ENCODE results near the gene ERP44. TPM values are rescaled to one million over a fixed set of nuclear protein-coding genes. Genes with fewer than 3 reads are reported as not detected.
"Not testable (repeated sequence)": the region's sequence is repeated elsewhere in the genome, so short reads cannot be mapped to it uniquely, and the experiment has no call there.

Gene ERP44
- total and polyA plus RNA-seq, 7 experiments from 2014 or later = 9.8 to 38.2 (median 16.0) TPM

DNA sequence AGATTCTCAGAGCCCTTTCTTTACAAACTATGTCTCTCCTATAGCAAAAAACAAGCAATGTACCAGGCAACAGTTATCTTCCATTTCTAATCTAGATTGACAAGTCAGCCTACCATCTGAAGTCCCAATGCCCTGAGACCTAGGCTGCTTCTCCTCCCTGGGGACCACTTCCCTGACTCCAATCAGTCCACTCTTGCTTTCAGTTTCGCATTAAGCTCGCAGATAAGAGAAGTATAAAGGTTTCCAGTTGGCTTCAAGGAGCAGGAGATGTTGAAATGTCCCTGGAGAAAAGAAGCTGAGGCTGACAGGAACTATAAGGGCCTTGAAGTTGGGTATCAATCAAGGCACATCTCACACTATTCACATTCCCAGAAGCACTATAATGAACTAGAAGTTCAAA is 32.3 kb downstream of the ERP44 start:
- H3K4me1 ChIP-seq (ENCODE audit: control insufficient read depth in 2 of 2, insufficient read depth in 2 of 2, low read length in 2 of 2) = no peaks in the 10 kb centered on the region
- no peak overlapping the region for H3K4me3 ChIP-seq (ENCODE audit: low read length)
- H3K27me3 ChIP-seq (ENCODE audit: control insufficient read depth in 2 of 2, insufficient read depth in 2 of 2, low read length in 2 of 2) = no peaks in the 10 kb centered on the region
- Mint-ChIP-seq H3K9me3 (peaks cover 0 to 2% (median 0%) of the 10 kb centered on the region in 11 donors), H3K27ac (peak overlapping the region in 2 of 9 donors; percentile 3 to 77), H3K27me3 (no peaks in the 10 kb centered on the region), H3K4me1 (peaks cover 0 to 41% (median 25%) of the 10 kb centered on the region in 7 donors), H3K4me3 (peak overlapping the region in 1 of 10 donors; percentile 0), H3K36me3 (peaks cover 0 to 6% (median 5%) of the 10 kb centered on the region in 5 donors)
- intact Hi-C loops (cut with micrococcal nuclease) = no loop called here
- no peak for DNase-seq
- H3K27ac ChIP-seq (ENCODE audit: low read depth, low read length) = no peak overlapping the region
- POLR2A ChIA-PET = no interaction called here
- H3K36me3 ChIP-seq (ENCODE audit: control insufficient read depth in 2 of 3, insufficient read depth in 3 of 3, low read length in 3 of 3) = no peaks in the 10 kb centered on the region
- no peaks in the 10 kb centered on the region for H3K9me3 ChIP-seq (ENCODE audit: control insufficient read depth in 2 of 3, low read length in 3 of 3)
- CTCF ChIA-PET = no interaction called here
- no peak for ATAC-seq

DNA sequence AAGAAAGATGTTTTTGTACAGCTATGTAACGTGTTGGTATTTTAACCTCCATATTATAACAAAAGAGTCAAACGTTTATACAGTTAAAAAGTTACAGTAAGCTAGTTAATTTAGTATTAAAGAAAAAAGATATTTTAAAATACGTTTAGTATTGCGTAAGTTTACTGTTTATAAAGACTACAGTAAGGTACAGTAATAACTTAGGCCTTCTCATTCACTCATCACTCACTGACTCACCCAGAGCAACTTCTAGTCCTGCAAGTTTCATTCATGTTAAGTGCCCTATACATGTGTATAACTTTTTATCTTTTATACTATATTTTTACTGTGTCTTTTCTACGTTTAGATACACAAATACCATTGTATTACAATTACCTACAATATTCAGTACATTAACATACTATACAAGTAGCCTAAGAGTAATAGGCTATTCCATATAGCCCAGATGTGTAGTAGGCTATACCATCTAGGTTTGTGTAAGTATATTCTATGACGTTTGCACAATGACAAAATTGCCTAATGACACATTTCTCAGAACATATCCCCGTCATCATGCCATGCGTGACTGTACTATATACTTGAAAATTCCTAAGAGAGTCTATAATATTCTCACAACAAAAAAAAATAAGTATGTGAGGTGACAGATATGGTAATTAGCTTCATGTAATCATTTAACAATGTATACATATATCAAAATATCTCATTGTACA is 33.8 kb downstream of the ERP44 start:
- H3K27me3 ChIP-seq (ENCODE audit: control insufficient read depth in 2 of 2, insufficient read depth in 2 of 2, low read length in 2 of 2) = no peaks in the 10 kb centered on the region
- Mint-ChIP-seq H3K27ac (no peak overlapping the region), H3K4me1 (peaks cover 0 to 35% (median 20%) of the 10 kb centered on the region in 7 donors), H3K36me3 (peaks cover 0 to 6% (median 5%) of the 10 kb centered on the region in 5 donors), H3K9me3 (peaks cover 0 to 2% (median 0%) of the 10 kb centered on the region in 11 donors), H3K4me3 (no peak overlapping the region), H3K27me3 (no peaks in the 10 kb centered on the region)
- ChIA-PET CTCF (interaction anchor here (0.7 kb wide), 1 partner anchor 10 kb away, joined by 5 read pairs; no protein-coding TSS in a partner anchor), POLR2A (no interaction called here)
- no peaks in the 10 kb centered on the region for H3K9me3 ChIP-seq (ENCODE audit: control insufficient read depth in 2 of 3, low read length in 3 of 3)
- H3K4me3 ChIP-seq (ENCODE audit: low read length) = no peak overlapping the region
- H3K36me3 ChIP-seq (ENCODE audit: control insufficient read depth in 2 of 3, insufficient read depth in 3 of 3, low read length in 3 of 3) = no peaks in the 10 kb centered on the region
- ATAC-seq (no peak), DNase-seq (no peak)
- intact Hi-C loops (cut with micrococcal nuclease) = no loop called here
- no peak overlapping the region for H3K27ac ChIP-seq (ENCODE audit: low read depth, low read length)
- H3K4me1 ChIP-seq (ENCODE audit: control insufficient read depth in 2 of 2, insufficient read depth in 2 of 2, low read length in 2 of 2) = no peaks in the 10 kb centered on the region

GRCh38 chr9:100063185-100063584 is 35.6 kb downstream of the ERP44 start:
- ChIA-PET POLR2A (no interaction called here), CTCF (no interaction called here)
- H3K27ac ChIP-seq (ENCODE audit: low read depth, low read length) = no peak overlapping the region
- no peak overlapping the region for H3K4me3 Mint-ChIP-seq
- intact Hi-C loops (cut with micrococcal nuclease) = no loop called here
- no peaks in the 10 kb centered on the region for H3K9me3 ChIP-seq (ENCODE audit: control insufficient read depth in 2 of 3, low read length in 3 of 3)
- H3K36me3 ChIP-seq (ENCODE audit: control insufficient read depth in 2 of 3, insufficient read depth in 3 of 3, low read length in 3 of 3) = peaks cover 0 to 11% (median 0%) of the 10 kb centered on the region in 3 experiments
- peaks cover 0 to 9% (median 6%) of the 10 kb centered on the region in 5 donors for H3K36me3 Mint-ChIP-seq
- no peaks in the 10 kb centered on the region for H3K4me1 ChIP-seq (ENCODE audit: control insufficient read depth in 2 of 2, insufficient read depth in 2 of 2, low read length in 2 of 2)
- H3K27ac Mint-ChIP-seq = no peak overlapping the region
- H3K4me3 ChIP-seq (ENCODE audit: low read length) = no peak overlapping the region
- H3K9me3 Mint-ChIP-seq = peaks cover 0 to 2% (median 0%) of the 10 kb centered on the region in 11 donors
- DNase-seq (no peak), ATAC-seq (no peak)
- H3K27me3 Mint-ChIP-seq = no peaks in the 10 kb centered on the region
- H3K27me3 ChIP-seq (ENCODE audit: control insufficient read depth in 2 of 2, insufficient read depth in 2 of 2, low read length in 2 of 2) = no peaks in the 10 kb centered on the region
- peaks cover 0 to 35% (median 20%) of the 10 kb centered on the region in 7 donors for H3K4me1 Mint-ChIP-seq

GRCh38 chr9:100062683-100063082 is 36.1 kb downstream of the ERP44 start:
- H3K27me3 ChIP-seq (ENCODE audit: control insufficient read depth in 2 of 2, insufficient read depth in 2 of 2, low read length in 2 of 2); DNase-seq; H3K9me3 Mint-ChIP-seq; intact Hi-C loops (cut with micrococcal nuclease); POLR2A ChIA-PET; CTCF ChIA-PET; H3K27me3 Mint-ChIP-seq; H3K4me3 Mint-ChIP-seq; ATAC-seq; H3K27ac Mint-ChIP-seq; H3K9me3 ChIP-seq (ENCODE audit: control insufficient read depth in 2 of 3, low read length in 3 of 3); H3K4me3 ChIP-seq (ENCODE audit: low read length); H3K4me1 ChIP-seq (ENCODE audit: control insufficient read depth in 2 of 2, insufficient read depth in 2 of 2, low read length in 2 of 2); H3K27ac ChIP-seq (ENCODE audit: low read depth, low read length): not testable (repeated sequence)
- peaks cover 0 to 16% (median 0%) of the 10 kb centered on the region in 3 experiments for H3K36me3 ChIP-seq (ENCODE audit: control insufficient read depth in 2 of 3, insufficient read depth in 3 of 3, low read length in 3 of 3)
- Mint-ChIP-seq H3K4me1 (peaks cover 0 to 35% (median 20%) of the 10 kb centered on the region in 7 donors), H3K36me3 (peaks cover 0 to 12% (median 7%) of the 10 kb centered on the region in 5 donors)

DNA sequence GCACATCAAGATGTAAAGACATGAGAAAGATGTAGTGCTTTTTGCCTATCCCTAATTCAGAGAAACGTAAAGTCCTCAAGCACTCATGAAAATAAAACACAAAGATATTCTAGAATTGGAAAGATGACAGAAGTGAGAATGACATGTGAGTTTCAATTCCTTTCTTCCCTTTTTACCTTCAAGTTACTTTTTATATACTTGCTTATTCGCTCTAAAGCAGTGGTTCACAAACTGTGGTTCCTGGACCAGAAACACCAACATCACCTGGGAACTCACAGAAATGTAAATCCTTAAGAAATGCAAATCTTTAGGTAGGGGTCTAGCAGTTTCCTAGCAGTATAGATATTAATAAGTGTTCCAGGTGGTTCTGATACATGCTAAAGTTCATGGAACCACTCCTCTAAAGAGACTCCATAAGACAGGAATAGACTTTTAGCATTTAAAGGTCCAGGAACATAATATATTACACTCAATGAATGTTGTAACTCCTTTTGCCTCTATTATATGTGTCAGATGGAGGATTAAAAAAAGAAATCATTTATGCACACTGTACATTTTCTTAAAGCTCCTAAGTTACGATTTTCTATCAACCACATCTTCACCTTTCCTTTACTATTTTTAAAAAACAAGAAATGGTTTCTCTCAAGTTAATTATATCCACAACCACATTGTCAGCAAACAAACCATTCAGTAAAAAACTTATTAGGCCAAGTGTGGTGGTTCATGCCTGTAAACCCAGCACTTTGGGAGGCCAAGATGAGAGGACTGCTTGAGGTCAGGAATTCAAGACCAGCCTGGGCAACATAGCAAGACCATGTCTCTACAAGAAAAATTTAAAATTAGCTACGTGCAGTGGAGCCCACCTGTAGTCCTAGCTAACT is 39.9 kb downstream of the ERP44 start:
- Mint-ChIP-seq H3K9me3 (no peaks in the 10 kb centered on the region), H3K27ac (no peak overlapping the region), H3K4me3 (no peak overlapping the region), H3K27me3 (no peaks in the 10 kb centered on the region), H3K36me3 (peaks cover 0 to 22% (median 11%) of the 10 kb centered on the region in 5 donors), H3K4me1 (peaks cover 2 to 22% (median 8%) of the 10 kb centered on the region in 7 donors)
- Histone ChIP-seq H3K4me1 (ENCODE audit: control insufficient read depth in 2 of 2, insufficient read depth in 2 of 2, low read length in 2 of 2) (no peaks in the 10 kb centered on the region), H3K36me3 (ENCODE audit: control insufficient read depth in 2 of 3, insufficient read depth in 3 of 3, low read length in 3 of 3) (peaks cover 0 to 29% (median 0%) of the 10 kb centered on the region in 3 experiments), H3K27ac (ENCODE audit: low read depth, low read length) (no peak overlapping the region), H3K4me3 (ENCODE audit: low read length) (no peak overlapping the region), H3K9me3 (ENCODE audit: control insufficient read depth in 2 of 3, low read length in 3 of 3) (no peaks in the 10 kb centered on the region), H3K27me3 (ENCODE audit: control insufficient read depth in 2 of 2, insufficient read depth in 2 of 2, low read length in 2 of 2) (no peaks in the 10 kb centered on the region)
- POLR2A ChIA-PET = no interaction called here
- ATAC-seq (no peak), DNase-seq (no peak)
- CTCF ChIA-PET = no interaction called here
- intact Hi-C loops (cut with micrococcal nuclease) = loop anchor here in 1 of 2 donors (10.0 kb wide), 1 partner anchor 46 kb away; no protein-coding TSS in a partner anchor

DNA sequence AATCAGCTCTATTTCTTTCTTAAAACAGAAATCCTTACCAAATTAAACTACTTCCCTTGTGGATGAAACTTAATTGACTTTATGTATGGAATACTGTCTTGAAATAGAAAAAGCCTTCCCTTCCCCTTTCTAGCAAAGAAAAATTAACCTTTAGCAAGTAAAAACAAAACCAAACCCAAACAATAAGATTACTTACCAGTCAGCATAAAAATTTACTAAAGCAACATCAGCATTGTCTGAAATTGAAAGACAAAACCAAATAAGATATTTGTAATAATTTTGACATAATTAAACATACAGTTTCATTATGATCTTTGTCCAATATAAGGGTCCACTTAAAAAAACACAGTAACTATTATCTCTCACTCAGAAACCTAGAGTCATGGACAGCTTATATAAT is 41.2 kb downstream of the ERP44 start:
- H3K36me3 Mint-ChIP-seq = peaks cover 0 to 22% (median 11%) of the 10 kb centered on the region in 5 donors
- H3K4me1 Mint-ChIP-seq = peaks cover 0 to 19% (median 10%) of the 10 kb centered on the region in 7 donors
- H3K4me3 ChIP-seq (ENCODE audit: low read length) = no peak overlapping the region
- peaks cover 0 to 29% (median 0%) of the 10 kb centered on the region in 3 experiments for H3K36me3 ChIP-seq (ENCODE audit: control insufficient read depth in 2 of 3, insufficient read depth in 3 of 3, low read length in 3 of 3)
- ATAC-seq (no peak), DNase-seq (no peak)
- H3K4me3 Mint-ChIP-seq = no peak overlapping the region
- no peaks in the 10 kb centered on the region for H3K27me3 ChIP-seq (ENCODE audit: control insufficient read depth in 2 of 2, insufficient read depth in 2 of 2, low read length in 2 of 2)
- H3K27ac Mint-ChIP-seq = peak overlapping the region in 2 of 9 donors; percentile 0 to 79
- H3K27me3 Mint-ChIP-seq = no peaks in the 10 kb centered on the region
- CTCF ChIA-PET = no interaction called here
- POLR2A ChIA-PET = no interaction called here
- H3K9me3 Mint-ChIP-seq = no peaks in the 10 kb centered on the region
- H3K4me1 ChIP-seq (ENCODE audit: control insufficient read depth in 2 of 2, insufficient read depth in 2 of 2, low read length in 2 of 2) = no peaks in the 10 kb centered on the region
- H3K27ac ChIP-seq (ENCODE audit: low read depth, low read length) = no peak overlapping the region
- H3K9me3 ChIP-seq (ENCODE audit: control insufficient read depth in 2 of 3, low read length in 3 of 3) = no peaks in the 10 kb centered on the region
- intact Hi-C loops (cut with micrococcal nuclease) = loop anchor here in 1 of 2 donors (10.0 kb wide), 1 partner anchor 47 kb away; no protein-coding TSS in a partner anchor

Measured in naive thymus-derived CD4-positive, alpha-beta T cell (primary cell).